Measurements from ENCODE around the gene TSSK2. TPM values are rescaled to one million over a fixed set of nuclear protein-coding genes. Genes with fewer than 3 reads are reported as not detected.

TSSK2 gene
- total RNA-seq, 1 donor from 2014 or later = not detected

GRCh38 chr22:19110064-19110458 lies 21.0 kb upstream of the TSSK2 start:
- TF ChIP-seq POLR2A (IDR thresholded peaks at IDR 0.05) (no peak), POLR2AphosphoS5 (IDR thresholded peaks at IDR 0.05; ENCODE audit: insufficient read depth in 1 of 2, low read depth in 1 of 2) (no peak), CTCF (IDR thresholded peaks at IDR 0.05) (no peak)
- Histone ChIP-seq H3K27me3 (no peaks in the 10 kb centered on the region), H3K4me3 (no peak overlapping the region), H3K27ac (peak overlapping the region; percentile 63), H3K4me1 (peaks cover 74% of the 10 kb centered on the region), H3K36me3 (no peaks in the 10 kb centered on the region), H3K9me3 (no peaks in the 10 kb centered on the region)
- no peak for DNase-seq (ENCODE audit: extremely low spot score in 2 of 2)
- intact Hi-C loops (cut with DNase I) = no loop called here

GRCh38 chr22:19110646-19111045 lies 20.5 kb upstream of the TSSK2 start:
- Histone ChIP-seq H3K36me3 (no peaks in the 10 kb centered on the region), H3K4me1 (peaks cover 74% of the 10 kb centered on the region), H3K4me3 (no peak overlapping the region), H3K27me3 (no peaks in the 10 kb centered on the region), H3K27ac (no peak overlapping the region), H3K9me3 (no peaks in the 10 kb centered on the region)
- TF ChIP-seq POLR2A (IDR thresholded peaks at IDR 0.05) (no peak), POLR2AphosphoS5 (IDR thresholded peaks at IDR 0.05; ENCODE audit: insufficient read depth in 1 of 2, low read depth in 1 of 2) (no peak), CTCF (IDR thresholded peaks at IDR 0.05) (no peak)
- no peak for DNase-seq (ENCODE audit: extremely low spot score in 2 of 2)
- intact Hi-C loops (cut with DNase I) = no loop called here

GRCh38 chr22:19111140-19111539 lies 20.0 kb upstream of the TSSK2 start:
- Histone ChIP-seq H3K36me3 (no peaks in the 10 kb centered on the region), H3K27ac (no peak overlapping the region), H3K27me3 (no peaks in the 10 kb centered on the region), H3K4me1 (peaks cover 74% of the 10 kb centered on the region), H3K4me3 (no peak overlapping the region), H3K9me3 (no peaks in the 10 kb centered on the region)
- no peak for TF ChIP-seq CTCF (IDR thresholded peaks at IDR 0.05)
- TF ChIP-seq POLR2A (IDR thresholded peaks at IDR 0.05) = no peak
- no peak for TF ChIP-seq POLR2AphosphoS5 (IDR thresholded peaks at IDR 0.05; ENCODE audit: insufficient read depth in 1 of 2, low read depth in 1 of 2)
- intact Hi-C loops (cut with DNase I) = no loop called here
- DNase-seq (ENCODE audit: extremely low spot score in 2 of 2) = no peak

GRCh38 chr22:19111584-19111983 lies 19.5 kb upstream of the TSSK2 start:
- no peaks in the 10 kb centered on the region for H3K27me3 ChIP-seq
- no peak overlapping the region for H3K27ac ChIP-seq
- peaks cover 74% of the 10 kb centered on the region for H3K4me1 ChIP-seq
- H3K36me3 ChIP-seq = no peaks in the 10 kb centered on the region
- H3K9me3 ChIP-seq = no peaks in the 10 kb centered on the region
- intact Hi-C loops (cut with DNase I) = no loop called here
- no peak overlapping the region for H3K4me3 ChIP-seq
- no peak for TF ChIP-seq POLR2A (IDR thresholded peaks at IDR 0.05)
- no peak for TF ChIP-seq POLR2AphosphoS5 (IDR thresholded peaks at IDR 0.05; ENCODE audit: insufficient read depth in 1 of 2, low read depth in 1 of 2)
- TF ChIP-seq CTCF (IDR thresholded peaks at IDR 0.05) = no peak
- DNase-seq (ENCODE audit: extremely low spot score in 2 of 2) = no peak

GRCh38 chr22:19113429-19113828 lies 17.7 kb upstream of the TSSK2 start:
- DNase-seq (ENCODE audit: extremely low spot score in 2 of 2) = no peak
- Histone ChIP-seq H3K27ac (no peak overlapping the region), H3K4me3 (no peak overlapping the region), H3K36me3 (no peaks in the 10 kb centered on the region), H3K4me1 (peaks cover 77% of the 10 kb centered on the region), H3K27me3 (no peaks in the 10 kb centered on the region), H3K9me3 (no peaks in the 10 kb centered on the region)
- TF ChIP-seq POLR2AphosphoS5 (IDR thresholded peaks at IDR 0.05; ENCODE audit: insufficient read depth in 1 of 2, low read depth in 1 of 2) = no peak
- TF ChIP-seq CTCF (IDR thresholded peaks at IDR 0.05) = no peak
- TF ChIP-seq POLR2A (IDR thresholded peaks at IDR 0.05) = no peak
- intact Hi-C loops (cut with DNase I) = no loop called here
